GM23248 (cell line): Measurements from ENCODE around the gene SKIC3.

ENCODE experiments used
- EZH2 ChIP-seq: fragments of 200-600 bp; sonication (generic); IDR thresholded peaks from 2 replicates; pipeline ENCODE4 v1.6.1; 2018; ENCODE audit warnings: antibody characterized with exemption, mild to moderate bottlenecking; ENCODE audit not compliant: insufficient read depth, poor library complexity, severe bottlenecking
- EZH2phosphoT487 ChIP-seq: fragments of 200-600 bp; sonication (generic); IDR thresholded peaks from 2 replicates; pipeline ENCODE4 v1.6.1; 2018; ENCODE audit warnings: antibody characterized with exemption, moderate library complexity, mild to moderate bottlenecking, low read depth; ENCODE audit not compliant: insufficient read depth

GRCh38 chr5:95533106-95533505 lies 21.7 kb downstream of the SKIC3 start:
- TF ChIP-seq EZH2phosphoT487, result no peak
- no peak for TF ChIP-seq EZH2
